K562 (cell line): ENCODE results near the gene TCF3. TPM values are rescaled to one million over a fixed set of nuclear protein-coding genes. Genes with fewer than 3 reads are reported as not detected.
"Not testable (repeated sequence)": the region's sequence is repeated elsewhere in the genome, so short reads cannot be mapped to it uniquely, and the experiment has no call there.

ENCODE experiments used
- ATAC-seq: fragments of 200-7000 bp; cut with Tn5 transposase; 3 replicates; pipeline ENCODE4 v1.9.1; 2020; ENCODE audit warnings: moderate library complexity
- BruUV-seq: library from RNA; stranded (reverse); fragments of 400-500 nt; replicated peaks from 2 replicates; lab custom pipeline; 2021; lab: Mats Ljungman, UMichigan
- CTCF ChIA-PET: fragments of 300-600 bp; formaldehyde crosslinking; extraction: SDS; loops from one replicate; lab custom pipeline; 2021; ENCODE audit warnings: low intra/inter-chr PET ratio; lab: Yijun Ruan, JAX
- POLR2A ChIA-PET: fragments of 300-600, 350-650 bp; sonication (Branson Sonifier 250); formaldehyde crosslinking; extraction: SDS; loops from one replicate; lab custom pipeline; 2021; ENCODE audit warnings: antibody characterized with exemption, inconsistent platforms; lab: Yijun Ruan, JAX
- DNase-seq, 4 experiments: peaks; one replicate each; pipeline versions ENCODE4 v3.0.0 to v3.0.0-alpha.2; 2011 to 2018; ENCODE audit warnings: low spot score in 3 of 4, mixed read lengths in 3 of 4; ENCODE audit errors: extremely low read depth in 1 of 4
- FAIRE-seq: peaks from 2 replicates; lab custom pipeline; 2011; peaks lifted over from hg19 to GRCh38; lab: Jason Lieb, UNC
- H2AFZ ChIP-seq: 2 replicates; pipeline ENCODE4 v1.6.0; 2011; ENCODE audit warnings: low read depth, low read length, control low read depth, inconsistent platforms
- H3K27ac ChIP-seq: fragments of 200-600 bp; 3 replicates; pipeline ENCODE4 v1.8.0; 2011; ENCODE audit warnings: low read depth, mild to moderate bottlenecking, control low read depth, inconsistent platforms, low read length, moderate library complexity, mixed read lengths; ENCODE audit errors: extremely low read depth
- H3K27me3 ChIP-seq, 2 experiments: fragments of 300-600 bp in 1 of 2; 2 replicates in 1 of 2; 3 replicates in 1 of 2; pipeline versions ENCODE4 v1.6.0 to v1.8.0; 2011; ENCODE audit warnings: inconsistent platforms in 2 of 2, low read length in 2 of 2, mild to moderate bottlenecking in 1 of 2, mixed read lengths in 1 of 2, moderate library complexity in 1 of 2; ENCODE audit not compliant: control insufficient read depth in 2 of 2, insufficient read depth in 2 of 2
- H3K36me3 ChIP-seq: fragments of 300-600 bp; 3 replicates; pipeline ENCODE4 v1.8.0; 2011; ENCODE audit warnings: mild to moderate bottlenecking, low read length, inconsistent platforms; ENCODE audit not compliant: control insufficient read depth, insufficient read depth
- H3K4me1 ChIP-seq, 2 experiments: fragments of 200-600 bp in 1 of 2; replicated peaks in 1 of 2; 2 replicates in 1 of 2; 3 replicates in 1 of 2; pipeline versions ENCODE4 v1.5.1 to v1.8.0; 2011; ENCODE audit warnings: inconsistent platforms in 2 of 2, low read length in 2 of 2, mild to moderate bottlenecking in 1 of 2, mixed read lengths in 1 of 2, moderate library complexity in 1 of 2; ENCODE audit not compliant: control insufficient read depth in 2 of 2, insufficient read depth in 2 of 2
- H3K4me2 ChIP-seq: 2 replicates; pipeline ENCODE4 v1.6.1; 2011; ENCODE audit warnings: low read length, control low read depth, inconsistent platforms, mixed read lengths; ENCODE audit not compliant: insufficient read depth
- H3K4me3 ChIP-seq: fragments of 200-600 bp; sonication (generic), shearing (Covaris generic); 2 replicates; pipeline ENCODE4 v1.5.1; 2016; ENCODE audit warnings: control low read depth, inconsistent platforms
- H3K79me2 ChIP-seq: fragments of 200-600 bp; 3 replicates; pipeline ENCODE4 v1.8.0; 2011; ENCODE audit warnings: low read length, inconsistent platforms; ENCODE audit not compliant: control insufficient read depth, insufficient read depth
- H3K9ac ChIP-seq, 2 experiments: 2 replicates each; pipeline versions ENCODE4 v1.6.0 to v1.6.1; 2011; ENCODE audit warnings: low read depth in 2 of 2, low read length in 2 of 2, control low read depth in 1 of 2, inconsistent platforms in 1 of 2, mild to moderate bottlenecking in 1 of 2, mixed read lengths in 1 of 2; ENCODE audit not compliant: insufficient read depth in 1 of 2
- H3K9me1 ChIP-seq: one replicate; pipeline ENCODE4 v1.6.0; 2011; ENCODE audit warnings: inconsistent platforms, mild to moderate bottlenecking, low read length, moderate library complexity; ENCODE audit not compliant: control insufficient read depth, insufficient read depth
- H3K9me3 ChIP-seq: replicated peaks from 2 replicates; pipeline ENCODE4 v1.5.1; 2011; ENCODE audit warnings: low read depth, low read length, inconsistent platforms; ENCODE audit not compliant: control insufficient read depth, insufficient read depth
- H4K20me1 ChIP-seq: replicated peaks from 2 replicates; pipeline ENCODE4 v1.6.1; 2011; ENCODE audit warnings: low read length, inconsistent platforms, mixed read lengths; ENCODE audit not compliant: control insufficient read depth, insufficient read depth
- ADNP ChIP-seq: fragments of 200-800 bp; sonication (Bioruptor generic); IDR thresholded peaks from 2 replicates; pipeline ENCODE4 v1.6.1; 2016; ENCODE audit warnings: missing genetic modification characterization, missing compliant biosample characterization
- BCOR ChIP-seq: fragments of 450-650 bp; IDR thresholded peaks from 2 replicates; pipeline ENCODE4 v1.6.1; 2016
- CBX3 ChIP-seq, 2 experiments: IDR thresholded peaks; 1 replicate in 1 of 2; 2 replicates in 1 of 2; pipeline ENCODE4 v1.6.1; 2012; ENCODE audit warnings: inconsistent platforms in 2 of 2, low read length in 2 of 2, borderline replicate concordance in 1 of 2, control low read depth in 1 of 2
- CHAMP1 ChIP-seq: fragments of 450-650 bp; IDR thresholded peaks from 2 replicates; pipeline ENCODE4 v1.6.1; 2016; ENCODE audit warnings: mild to moderate bottlenecking
- EP400 ChIP-seq: fragments of 450-650 bp; IDR thresholded peaks from 2 replicates; pipeline ENCODE4 v1.6.1; 2017; ENCODE audit warnings: antibody characterized with exemption, mild to moderate bottlenecking, moderate library complexity
- ESRRA ChIP-seq: fragments of 450-650 bp; IDR thresholded peaks from 2 replicates; pipeline ENCODE4 v1.6.1; 2014; ENCODE audit warnings: low read depth, mild to moderate bottlenecking, moderate library complexity, borderline replicate concordance
- HDAC2 ChIP-seq: fragments of 450-650 bp; IDR thresholded peaks from 2 replicates; pipeline ENCODE4 v1.6.1; 2016; ENCODE audit warnings: mild to moderate bottlenecking
- KDM1A ChIP-seq, 2 experiments: fragments of 450-650 bp; IDR thresholded peaks; 2 replicates each; pipeline ENCODE4 v1.6.1; 2016; ENCODE audit warnings: mild to moderate bottlenecking in 2 of 2
- RBM25 ChIP-seq: fragments of 200-400 bp; formaldehyde crosslinking; IDR thresholded peaks from 2 replicates; pipeline ENCODE4 v1.6.1; 2018; ENCODE audit warnings: low read length, low read depth, moderate library complexity; ENCODE audit not compliant: severe bottlenecking
- ZNF121 ChIP-seq: sonication (generic); formaldehyde crosslinking; conservative IDR thresholded peaks from 2 replicates; pipeline ENCODE4 v1.8.0; 2022; ENCODE audit warnings: missing genetic modification reagents
- ZNF143 ChIP-seq: sonication (generic); formaldehyde crosslinking; IDR thresholded peaks from 2 replicates; pipeline ENCODE4 v1.9.0; 2022; ENCODE audit warnings: mild to moderate bottlenecking, missing genetic modification reagents
- WGBS: fragments of 100-300 bp; shearing (Covaris generic); methylation state at CpG from one replicate; pipeline ENCODE4 v1.1.6; 2016; ENCODE audit warnings: low coverage, mixed read lengths; ENCODE audit not compliant: insufficient coverage; ENCODE audit errors: missing lambda C conversion rate; 5-methylcytosine and 5-hydroxymethylcytosine counted together
- in situ Hi-C: fragments of 300-500 bp; cut with MboI; formaldehyde crosslinking; loops from 4 replicates; pipeline ENCODE4 v1.15.0; 2018; ENCODE audit warnings: inconsistent platforms, mixed read lengths
- intact Hi-C: fragments of 100-400 bp; cut with micrococcal nuclease; formaldehyde crosslinking; loops from 2 replicates; pipeline ENCODE4 v1.14.2; 2022
- polyA plus RNA-seq, 8 experiments: library from polyadenylated mRNA; depleted of rRNA in 4 of 8; stranded (reverse) in 5 of 8; unstranded in 3 of 8; fragments of >200 nt; fragmentation: Nextera tagmentation in 2 of 8; fragmentation: Illumina TruSeq in 1 of 8; extraction: Ambion mirVana in 2 of 8; extraction: Trizol in 1 of 8; gene quantifications; 2 replicates each; pipeline versions ENCODE4 v1.2.1 to v1.2.3, GENCODE V29; 2011 to 2014; ENCODE audit warnings: inconsistent platforms in 1 of 8, missing spikeins in 1 of 8
- total RNA-seq, 7 experiments: library from RNA; depleted of rRNA in 6 of 7; stranded (reverse); fragments of >200 nt in 6 of 7; fragmentation: Illumina TruSeq in 2 of 7; extraction: Trizol in 2 of 7; gene quantifications; 2 replicates each; pipeline versions ENCODE4 v1.2.1 to v1.2.3, GENCODE V29; 2011 to 2021; ENCODE audit warnings: low replicate concordance in 1 of 7

Gene TCF3
- total and polyA plus RNA-seq, 9 of the 15 experiments (the other 6 are each of a cell fraction or from before 2014, with no cell fraction given): 5.6 to 259 (median 84.0) TPM

- H3K4me3 ChIP-seq, FAIRE-seq, H3K9me1 ChIP-seq, H3K9ac ChIP-seq, ATAC-seq, H2AFZ ChIP-seq, H3K27me3 ChIP-seq, H3K9me3 ChIP-seq, H3K36me3 ChIP-seq, CTCF ChIA-PET, in situ Hi-C loops, DNase-seq, BruUV-seq, H3K27ac ChIP-seq, H4K20me1 ChIP-seq, H3K79me2 ChIP-seq, intact Hi-C loops, H3K4me2 ChIP-seq: not testable (repeated sequence)
- TF ChIP-seq ZNF121 (CRISPR knock-in tag): peak; percentile 89
- peaks cover 6 to 41% of the 10 kb centered on the region in 2 experiments; a peak in 4 of 5 replicates for H3K4me1 ChIP-seq
- WGBS: 27% methylated on average over 2 of the region's 7 CpGs
- POLR2A ChIA-PET: interaction anchor here (0.6 to 2.3 kb wide), 3 partner anchors 11 to 133 kb away, joined by 3 to 5 read pairs (median 3); partner anchors contain the start of gene TCF3
Observed at GRCh38 chr19:1663227-1663626, 10.8 kb upstream of the TCF3 start.

- Histone ChIP-seq H3K4me2 (no peak overlapping the region), H3K4me3 (no peak overlapping the region), H2AFZ (no peak overlapping the region), H3K9me1 (no peaks in the 10 kb centered on the region), H3K79me2 (no peaks in the 10 kb centered on the region), H3K9ac (no peak overlapping the region), H3K36me3 (no peaks in the 10 kb centered on the region), H3K27me3 (no peaks in the 10 kb centered on the region), H4K20me1 (no peaks in the 10 kb centered on the region), H3K27ac (no peak overlapping the region), H3K9me3 (no peaks in the 10 kb centered on the region), H3K4me1 (peaks cover 6 to 39% of the 10 kb centered on the region in 2 experiments; a peak in 4 of 5 replicates)
- BruUV-seq: no TSS peak
- FAIRE-seq: no peak
- 0 out of 3 replicates have a peak, but pooled peaks of 1 of the 2 experiments have one; percentile 28 for TF ChIP-seq CBX3 (IDR thresholded peaks at IDR 0.05; ENCODE audit: borderline replicate concordance in 1 of 2, low read length in 2 of 2)
- TF ChIP-seq EP400: no peak
- peak; percentile 50 for TF ChIP-seq RBM25
- TF ChIP-seq HDAC2: peak; percentile 36; the same call in 1 of the 2 replicates
- peak; percentile 56; the same call in 1 of the 2 replicates for TF ChIP-seq BCOR
- TF ChIP-seq ZNF143 (CRISPR knock-in tag): no peak
- TF ChIP-seq ESRRA: no peak
- 0 out of 2 replicates have a peak, but pooled peaks have one; percentile 15 for TF ChIP-seq ADNP (tag)
- peak; percentile 73 for TF ChIP-seq CHAMP1
- TF ChIP-seq KDM1A (IDR thresholded peaks at IDR 0.05): peak; percentile 40 to 57; a peak in 3 of 4 replicates
- 80% methylated on average over 4 of the region's 4 CpGs for WGBS
- ChIA-PET POLR2A (interaction anchor here (2.3 kb wide), 1 partner anchor 9 kb away, joined by 5 read pairs; the partner anchor contains the start of gene TCF3), CTCF (no interaction called here)
- ATAC-seq: no peak
- intact Hi-C loops (no loop called here), in situ Hi-C loops (no loop called here)
- DNase-seq: no peak
Observed at GRCh38 chr19:1661995-1662394, 9.6 kb upstream of the TCF3 start.
